Stomach smooth muscle (tissue), 2 donors: Measurements from ENCODE around the gene RBP3.

Source experiments
- H3K27ac ChIP-seq: one replicate; pipeline ENCODE4 v1.7.0; 2013; ENCODE audit warnings: mild to moderate bottlenecking, low read length, inconsistent platforms
- H3K27me3 ChIP-seq, 2 donors: one replicate each; pipeline ENCODE4 v1.7.0; 2013; ENCODE audit warnings: low read length in 2 of 2; ENCODE audit not compliant: insufficient read depth in 2 of 2, control insufficient read depth in 1 of 2
- H3K36me3 ChIP-seq, 2 donors: one replicate each; pipeline ENCODE4 v1.7.0; 2013; ENCODE audit warnings: low read length in 2 of 2; ENCODE audit not compliant: control insufficient read depth in 2 of 2, insufficient read depth in 2 of 2
- H3K4me1 ChIP-seq: one replicate; pipeline ENCODE4 v1.7.0; 2013; ENCODE audit warnings: low read length; ENCODE audit not compliant: control insufficient read depth, insufficient read depth
- H3K4me3 ChIP-seq, 2 donors: one replicate each; pipeline ENCODE4 v1.7.0; 2013; ENCODE audit warnings: low read length in 2 of 2
- H3K9ac ChIP-seq, 2 donors: one replicate each; pipeline ENCODE4 v1.7.0; 2013; ENCODE audit warnings: low read length in 2 of 2, mild to moderate bottlenecking in 1 of 2
- H3K9me3 ChIP-seq, 2 donors: one replicate each; pipeline ENCODE4 v1.7.0; 2013; ENCODE audit warnings: low read length in 2 of 2; ENCODE audit not compliant: control insufficient read depth in 2 of 2
- donor health status: healthy.
- donor health status: Pancreatic carcinoma.

Gene RBP3

GRCh38 chr10:47308775-47309174, 39.4 kb upstream of the RBP3 start:
- no peak overlapping the region for H3K9ac ChIP-seq
- no peak overlapping the region for H3K27ac ChIP-seq
- H3K36me3 ChIP-seq: no peaks in the 10 kb centered on the region
- H3K9me3 ChIP-seq: no peaks in the 10 kb centered on the region
- H3K4me1 ChIP-seq: peaks cover 4% of the 10 kb centered on the region
- no peak overlapping the region for H3K4me3 ChIP-seq
- H3K27me3 ChIP-seq: peaks cover 3 to 14% of the 10 kb centered on the region in 2 donors

GRCh38 chr10:47309408-47310089, 38.6 kb upstream of the RBP3 start:
- Histone ChIP-seq H3K4me1 (peaks cover 4% of the 10 kb centered on the region), H3K27ac (no peak overlapping the region), H3K4me3 (no peak overlapping the region), H3K27me3 (peaks cover 3 to 14% of the 10 kb centered on the region in 2 donors), H3K9ac (no peak overlapping the region), H3K9me3 (no peaks in the 10 kb centered on the region), H3K36me3 (no peaks in the 10 kb centered on the region)

GRCh38 chr10:47310090-47310505, 38.1 kb upstream of the RBP3 start:
- H3K27me3 ChIP-seq: peaks cover 3 to 14% of the 10 kb centered on the region in 2 donors

GRCh38 chr10:47311193-47311931, 36.8 kb upstream of the RBP3 start:
- Histone ChIP-seq H3K9ac (no peak overlapping the region), H3K27ac (no peak overlapping the region), H3K36me3 (no peaks in the 10 kb centered on the region), H3K4me1 (peaks cover 4% of the 10 kb centered on the region), H3K9me3 (no peaks in the 10 kb centered on the region), H3K4me3 (no peak overlapping the region), H3K27me3 (peaks cover 0 to 11% of the 10 kb centered on the region in 2 donors)

More at GRCh38 chr10:47310090-47310505, 38.1 kb upstream of the RBP3 start:
- Histone ChIP-seq H3K36me3 (no peaks in the 10 kb centered on the region), H3K27ac (no peak overlapping the region), H3K4me3 (no peak overlapping the region), H3K4me1 (peaks cover 4% of the 10 kb centered on the region), H3K9me3 (no peaks in the 10 kb centered on the region), H3K9ac (no peak overlapping the region)

GRCh38 chr10:47311932-47312662, 36.1 kb upstream of the RBP3 start:
- Histone ChIP-seq H3K4me3 (no peak overlapping the region), H3K27me3 (peaks cover 0 to 9% of the 10 kb centered on the region in 2 donors), H3K4me1 (peaks cover 4% of the 10 kb centered on the region), H3K27ac (no peak overlapping the region), H3K36me3 (no peaks in the 10 kb centered on the region), H3K9me3 (no peaks in the 10 kb centered on the region), H3K9ac (no peak overlapping the region)

GRCh38 chr10:47312663-47312995, 35.5 kb upstream of the RBP3 start:
- H3K4me3 ChIP-seq: no peak overlapping the region
- H3K27me3 ChIP-seq: peaks cover 0 to 6% of the 10 kb centered on the region in 2 donors
- H3K4me1 ChIP-seq: peaks cover 4% of the 10 kb centered on the region
- no peaks in the 10 kb centered on the region for H3K36me3 ChIP-seq
- H3K9me3 ChIP-seq: no peaks in the 10 kb centered on the region
- no peak overlapping the region for H3K9ac ChIP-seq
- no peak overlapping the region for H3K27ac ChIP-seq

GRCh38 chr10:47314416-47314970, 33.7 kb upstream of the RBP3 start:
- Histone ChIP-seq H3K4me3 (no peak overlapping the region), H3K36me3 (no peaks in the 10 kb centered on the region), H3K9ac (no peak overlapping the region), H3K27me3 (peaks cover 0 to 4% of the 10 kb centered on the region in 2 donors), H3K27ac (no peak overlapping the region), H3K4me1 (peaks cover 4% of the 10 kb centered on the region), H3K9me3 (no peaks in the 10 kb centered on the region)

GRCh38 chr10:47315421-47315820, 32.7 kb upstream of the RBP3 start:
- H3K4me3 ChIP-seq: no peak overlapping the region
- peaks cover 4% of the 10 kb centered on the region for H3K4me1 ChIP-seq
- H3K27ac ChIP-seq: no peak overlapping the region
- no peaks in the 10 kb centered on the region for H3K9me3 ChIP-seq
- no peak overlapping the region for H3K9ac ChIP-seq
- H3K27me3 ChIP-seq: peaks cover 0 to 4% of the 10 kb centered on the region in 2 donors
- no peaks in the 10 kb centered on the region for H3K36me3 ChIP-seq

GRCh38 chr10:47316131-47316530, 32.0 kb upstream of the RBP3 start:
- Histone ChIP-seq H3K4me1 (peaks cover 4% of the 10 kb centered on the region), H3K4me3 (no peak overlapping the region), H3K36me3 (no peaks in the 10 kb centered on the region), H3K27ac (no peak overlapping the region), H3K9me3 (no peaks in the 10 kb centered on the region), H3K9ac (no peak overlapping the region), H3K27me3 (peaks cover 0 to 4% of the 10 kb centered on the region in 2 donors)

- Histone ChIP-seq H3K36me3 (no peaks in the 10 kb centered on the region), H3K9ac (no peak overlapping the region), H3K4me3 (no peak overlapping the region), H3K27me3 (peaks cover 3 to 4% of the 10 kb centered on the region in 2 donors), H3K9me3 (no peaks in the 10 kb centered on the region), H3K4me1 (no peaks in the 10 kb centered on the region), H3K27ac (no peak overlapping the region)
These were observed 30.9 kb upstream of the RBP3 start for GRCh38 chr10:47317251-47317650.
